ENCODE measurements around the gene MPV17L.
"Not testable (repeated sequence)": the region's sequence is repeated elsewhere in the genome, so short reads cannot be mapped to it uniquely, and the experiment has no call there.

MPV17L gene

GRCh38 chr16:15427648-15428239, 32.2 kb downstream of the MPV17L start:
- Histone ChIP-seq H3K9me3 (ENCODE audit: insufficient read depth, low read length) (no peaks in the 10 kb centered on the region), H3K4me3 (ENCODE audit: low read length) (no peak overlapping the region), H3K36me3 (replicated peaks; ENCODE audit: low read depth, low read length) (no peaks in the 10 kb centered on the region), H2AFZ (ENCODE audit: low read depth, low read length) (no peak overlapping the region; the same call in 1 of the 2 replicates), H4K20me1 (ENCODE audit: insufficient read depth, low read length) (no peaks in the 10 kb centered on the region), H3K79me2 (ENCODE audit: low read length) (no peaks in the 10 kb centered on the region), H3K27me3 (ENCODE audit: low read depth, low read length) (0 out of 2 replicates have a peak, but pooled peaks cover 4% of the 10 kb centered on the region), H3K27ac (ENCODE audit: low read length) (no peak overlapping the region), H3K4me1 (ENCODE audit: low read length) (no peaks in the 10 kb centered on the region), H3K9ac (ENCODE audit: low read length) (no peak overlapping the region), H3K4me2 (ENCODE audit: low read length) (no peak overlapping the region)
- TF ChIP-seq EZH2phosphoT487 (IDR thresholded peaks at IDR 0.05; ENCODE audit: low read depth) (no peak), CTCF (IDR thresholded peaks at IDR 0.05; ENCODE audit: low read depth, low read length) (peak; percentile 59)

- H3K4me1 ChIP-seq (ENCODE audit: low read length); H3K36me3 ChIP-seq (replicated peaks; ENCODE audit: low read depth, low read length); H3K27me3 ChIP-seq (ENCODE audit: low read depth, low read length); H3K4me3 ChIP-seq (ENCODE audit: low read length); H3K9ac ChIP-seq (ENCODE audit: low read length); H3K79me2 ChIP-seq (ENCODE audit: low read length); H2AFZ ChIP-seq (ENCODE audit: low read depth, low read length); H3K4me2 ChIP-seq (ENCODE audit: low read length); H3K9me3 ChIP-seq (ENCODE audit: insufficient read depth, low read length); H4K20me1 ChIP-seq (ENCODE audit: insufficient read depth, low read length); H3K27ac ChIP-seq (ENCODE audit: low read length): not testable (repeated sequence)
Measured at GRCh38 chr16:15430884-15431283, 35.3 kb downstream of the MPV17L start.

GRCh38 chr16:15434079-15434424, 38.5 kb downstream of the MPV17L start:
- H2AFZ ChIP-seq (ENCODE audit: low read depth, low read length), result no peak overlapping the region
- H3K36me3 ChIP-seq (replicated peaks; ENCODE audit: low read depth, low read length), result no peaks in the 10 kb centered on the region
- no peak overlapping the region for H3K9ac ChIP-seq (ENCODE audit: low read length)
- no peak overlapping the region for H3K4me2 ChIP-seq (ENCODE audit: low read length)
- no peak overlapping the region for H3K27ac ChIP-seq (ENCODE audit: low read length)
- H3K9me3 ChIP-seq (ENCODE audit: insufficient read depth, low read length), result no peaks in the 10 kb centered on the region
- no peaks in the 10 kb centered on the region for H3K4me1 ChIP-seq (ENCODE audit: low read length)
- TF ChIP-seq CTCF (IDR thresholded peaks at IDR 0.05; ENCODE audit: low read depth, low read length) (no peak), EZH2phosphoT487 (IDR thresholded peaks at IDR 0.05; ENCODE audit: low read depth) (no peak)
- no peaks in the 10 kb centered on the region for H4K20me1 ChIP-seq (ENCODE audit: insufficient read depth, low read length)
- H3K4me3 ChIP-seq (ENCODE audit: low read length), result no peak overlapping the region
- no peaks in the 10 kb centered on the region for H3K27me3 ChIP-seq (ENCODE audit: low read depth, low read length)
- H3K79me2 ChIP-seq (ENCODE audit: low read length), result no peaks in the 10 kb centered on the region

GRCh38 chr16:15434425-15435215, 39.1 kb downstream of the MPV17L start, which contains the start of gene BMERB1:
TSS of gene BMERB1 (plus strand) at chr16:15434588. CDS start at chr16:15434654, 66 bp downstream.
- no peak within 1 kb of the TSS for H3K4me2 ChIP-seq (ENCODE audit: low read length)
- H3K9ac ChIP-seq (ENCODE audit: low read length), result no peak within 1 kb of the TSS
- no peaks in the 10 kb centered on the region for H3K9me3 ChIP-seq (ENCODE audit: insufficient read depth, low read length)
- no peak within 1 kb of the TSS for H3K27ac ChIP-seq (ENCODE audit: low read length)
- no peak within 1 kb of the TSS for H3K4me3 ChIP-seq (ENCODE audit: low read length)
- no peaks in the 10 kb centered on the region for H3K36me3 ChIP-seq (replicated peaks; ENCODE audit: low read depth, low read length)
- H3K79me2 ChIP-seq (ENCODE audit: low read length), result no peaks in the 10 kb centered on the region
- no peaks in the 10 kb centered on the region for H3K27me3 ChIP-seq (ENCODE audit: low read depth, low read length)
- no peak within 1 kb of the TSS for H2AFZ ChIP-seq (ENCODE audit: low read depth, low read length)
- no peak for TF ChIP-seq EZH2phosphoT487 (IDR thresholded peaks at IDR 0.05; ENCODE audit: low read depth)
- TF ChIP-seq CTCF (IDR thresholded peaks at IDR 0.05; ENCODE audit: low read depth, low read length), result no peak
- no peaks in the 10 kb centered on the region for H4K20me1 ChIP-seq (ENCODE audit: insufficient read depth, low read length)
- no peaks in the 10 kb centered on the region for H3K4me1 ChIP-seq (ENCODE audit: low read length)
